WTC11 (cell line): ENCODE results near the gene NSUN2.

Source experiments
- ATF1 ChIP-seq: sonication (generic); formaldehyde crosslinking; IDR thresholded peaks from 2 replicates; pipeline ENCODE4 v1.8.1; 2023; ENCODE audit warnings: mild to moderate bottlenecking, moderate library complexity, missing genetic modification reagents
- ELF4 ChIP-seq: sonication (generic); formaldehyde crosslinking; IDR thresholded peaks from 2 replicates; pipeline ENCODE4 v1.8.1; 2022; ENCODE audit warnings: low read depth, mild to moderate bottlenecking, moderate library complexity, missing genetic modification reagents
- MAX ChIP-seq: sonication (generic); formaldehyde crosslinking; IDR thresholded peaks from 2 replicates; pipeline ENCODE4 v1.8.0; 2022; ENCODE audit warnings: mild to moderate bottlenecking, missing genetic modification reagents
- TP53 ChIP-seq: sonication (generic); formaldehyde crosslinking; IDR thresholded peaks from 2 replicates; pipeline ENCODE4 v1.8.1; 2023; ENCODE audit warnings: mild to moderate bottlenecking, missing genetic modification reagents

- TF ChIP-seq MAX (CRISPR knock-in tag) (no peak), ELF4 (CRISPR knock-in tag) (no peak), TP53 (CRISPR knock-in tag) (no peak), ATF1 (CRISPR knock-in tag) (no peak)
These were observed 25.3 kb downstream of the NSUN2 start for GRCh38 chr5:6607559-6607936.
